Neural crest cell (in vitro differentiated cells): ENCODE measurements around the gene NPHP3. TPM values are rescaled to one million over a fixed set of nuclear protein-coding genes. Genes with fewer than 3 reads are reported as not detected.

Source experiments
- DNase-seq: peaks from one replicate; pipeline ENCODE4 v3.0.0; 2021; ENCODE audit warnings: low read depth, mixed read lengths, low spot score
- H3K27ac Mint-ChIP-seq: one replicate; pipeline ENCODE4 v1.8.0; 2021; ENCODE audit warnings: mild to moderate bottlenecking, mixed read lengths; ENCODE audit not compliant: unreplicated experiment
- H3K27me3 Mint-ChIP-seq: 2 replicates; pipeline ENCODE4 v1.8.0; 2021; ENCODE audit warnings: low read depth, mild to moderate bottlenecking, mixed read lengths
- H3K36me3 Mint-ChIP-seq: 2 replicates; pipeline ENCODE4 v1.8.0; 2021; ENCODE audit warnings: low read depth, mild to moderate bottlenecking, mixed read lengths
- H3K4me1 Mint-ChIP-seq: 2 replicates; pipeline ENCODE4 v1.8.0; 2021; ENCODE audit warnings: mixed read lengths
- H3K4me3 Mint-ChIP-seq: one replicate; pipeline ENCODE4 v1.8.0; 2021; ENCODE audit warnings: mild to moderate bottlenecking, mixed read lengths
- H3K9me3 Mint-ChIP-seq: 2 replicates; pipeline ENCODE4 v1.8.0; 2021; ENCODE audit warnings: mixed read lengths
- CTCF ChIP-seq: fragments of 200-600 bp; sonication (generic); conservative IDR thresholded peaks from 2 replicates; pipeline ENCODE4 v1.5.0; 2021; ENCODE audit warnings: antibody characterized with exemption, mild to moderate bottlenecking
- long read RNA-seq: library from polyadenylated mRNA; unstranded; transcript quantifications from one replicate; pipeline ENCODE4 v2.0.0, GENCODE V29; 2020
- total RNA-seq: library from RNA; stranded (reverse); gene quantifications from 2 replicates; pipeline ENCODE4 v1.2.1, GENCODE V29; 2021

NPHP3 gene, protein sequence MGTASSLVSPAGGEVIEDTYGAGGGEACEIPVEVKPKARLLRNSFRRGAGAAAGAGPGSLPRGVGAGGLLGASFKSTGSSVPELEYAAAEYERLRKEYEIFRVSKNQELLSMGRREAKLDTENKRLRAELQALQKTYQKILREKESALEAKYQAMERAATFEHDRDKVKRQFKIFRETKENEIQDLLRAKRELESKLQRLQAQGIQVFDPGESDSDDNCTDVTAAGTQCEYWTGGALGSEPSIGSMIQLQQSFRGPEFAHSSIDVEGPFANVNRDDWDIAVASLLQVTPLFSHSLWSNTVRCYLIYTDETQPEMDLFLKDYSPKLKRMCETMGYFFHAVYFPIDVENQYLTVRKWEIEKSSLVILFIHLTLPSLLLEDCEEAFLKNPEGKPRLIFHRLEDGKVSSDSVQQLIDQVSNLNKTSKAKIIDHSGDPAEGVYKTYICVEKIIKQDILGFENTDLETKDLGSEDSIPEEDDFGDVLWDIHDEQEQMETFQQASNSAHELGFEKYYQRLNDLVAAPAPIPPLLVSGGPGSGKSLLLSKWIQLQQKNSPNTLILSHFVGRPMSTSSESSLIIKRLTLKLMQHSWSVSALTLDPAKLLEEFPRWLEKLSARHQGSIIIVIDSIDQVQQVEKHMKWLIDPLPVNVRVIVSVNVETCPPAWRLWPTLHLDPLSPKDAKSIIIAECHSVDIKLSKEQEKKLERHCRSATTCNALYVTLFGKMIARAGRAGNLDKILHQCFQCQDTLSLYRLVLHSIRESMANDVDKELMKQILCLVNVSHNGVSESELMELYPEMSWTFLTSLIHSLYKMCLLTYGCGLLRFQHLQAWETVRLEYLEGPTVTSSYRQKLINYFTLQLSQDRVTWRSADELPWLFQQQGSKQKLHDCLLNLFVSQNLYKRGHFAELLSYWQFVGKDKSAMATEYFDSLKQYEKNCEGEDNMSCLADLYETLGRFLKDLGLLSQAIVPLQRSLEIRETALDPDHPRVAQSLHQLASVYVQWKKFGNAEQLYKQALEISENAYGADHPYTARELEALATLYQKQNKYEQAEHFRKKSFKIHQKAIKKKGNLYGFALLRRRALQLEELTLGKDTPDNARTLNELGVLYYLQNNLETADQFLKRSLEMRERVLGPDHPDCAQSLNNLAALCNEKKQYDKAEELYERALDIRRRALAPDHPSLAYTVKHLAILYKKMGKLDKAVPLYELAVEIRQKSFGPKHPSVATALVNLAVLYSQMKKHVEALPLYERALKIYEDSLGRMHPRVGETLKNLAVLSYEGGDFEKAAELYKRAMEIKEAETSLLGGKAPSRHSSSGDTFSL (N-terminal part only)
- total RNA-seq = 18.9 and 22.6 TPM in 2 replicates
- long read RNA-seq, partial matches to known transcripts = 2 of 2 reads
- long read RNA-seq, other reads (novel, unspliced or antisense) = 0 of 2 reads

DNA sequence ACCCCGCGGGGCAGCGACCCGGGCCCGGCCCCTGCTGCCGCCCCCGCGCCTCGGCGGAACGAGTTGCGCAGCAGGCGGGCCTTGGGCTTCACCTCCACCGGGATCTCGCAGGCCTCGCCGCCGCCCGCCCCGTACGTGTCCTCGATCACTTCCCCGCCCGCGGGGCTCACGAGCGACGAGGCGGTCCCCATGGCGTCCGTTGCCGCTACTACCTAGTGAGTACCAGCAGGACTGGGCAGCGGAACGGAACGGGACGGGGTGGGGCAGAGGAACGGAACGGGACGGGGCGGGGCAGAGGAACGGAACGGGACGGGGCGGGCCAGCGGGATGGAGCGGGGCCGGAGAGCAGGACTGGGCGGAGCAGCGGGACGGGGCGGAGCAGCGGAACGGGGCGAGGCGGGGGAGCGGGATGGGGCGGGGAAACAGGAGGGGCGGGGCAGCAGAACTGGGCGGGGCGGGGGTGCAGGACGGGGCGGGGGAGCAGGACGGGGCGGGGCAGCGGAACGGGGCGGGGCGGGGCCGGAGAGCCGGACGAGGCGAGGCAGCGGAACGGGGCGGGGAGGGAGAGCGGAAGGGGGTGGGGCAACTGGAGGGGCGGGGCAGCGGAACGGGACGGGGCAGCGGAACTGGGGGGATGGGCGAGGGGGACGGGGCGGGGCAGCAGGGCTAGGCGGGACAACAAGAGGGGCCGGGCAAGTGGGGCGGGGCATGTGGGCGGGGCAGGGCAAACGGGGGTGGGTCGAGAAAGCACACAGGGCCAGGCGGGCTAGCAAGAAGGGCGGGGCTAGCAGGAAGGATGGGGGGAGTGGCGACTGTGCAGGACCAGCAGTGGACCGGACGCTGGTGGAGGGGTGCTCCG lies at the start of gene NPHP3:
NPHP3 (minus strand) TSS at position 245 of the 859 bp plus-strand sequence; CDS start at position 191, 54 bp downstream.
- Mint-ChIP-seq H3K36me3 (peaks cover 3% of the 10 kb centered on the region), H3K9me3 (no peaks in the 10 kb centered on the region), H3K4me1 (peaks cover 32% of the 10 kb centered on the region), H3K27me3 (no peaks in the 10 kb centered on the region), H3K27ac (peak within 1 kb of the TSS; percentile 96), H3K4me3 (peak within 1 kb of the TSS; percentile 97)
- TF ChIP-seq CTCF = peak; percentile 31
- peak; percentile 85 for DNase-seq

- H3K27ac Mint-ChIP-seq = no peak overlapping the region
- no peak for TF ChIP-seq CTCF
- H3K27me3 Mint-ChIP-seq = no peaks in the 10 kb centered on the region
- H3K4me3 Mint-ChIP-seq = no peak overlapping the region
- H3K4me1 Mint-ChIP-seq = no peaks in the 10 kb centered on the region
- peaks cover 3% of the 10 kb centered on the region for H3K9me3 Mint-ChIP-seq
- DNase-seq = no peak
- H3K36me3 Mint-ChIP-seq = no peaks in the 10 kb centered on the region
Measured at GRCh38 chr3:132758740-132759139, 36.5 kb upstream of the NPHP3 start.

DNA sequence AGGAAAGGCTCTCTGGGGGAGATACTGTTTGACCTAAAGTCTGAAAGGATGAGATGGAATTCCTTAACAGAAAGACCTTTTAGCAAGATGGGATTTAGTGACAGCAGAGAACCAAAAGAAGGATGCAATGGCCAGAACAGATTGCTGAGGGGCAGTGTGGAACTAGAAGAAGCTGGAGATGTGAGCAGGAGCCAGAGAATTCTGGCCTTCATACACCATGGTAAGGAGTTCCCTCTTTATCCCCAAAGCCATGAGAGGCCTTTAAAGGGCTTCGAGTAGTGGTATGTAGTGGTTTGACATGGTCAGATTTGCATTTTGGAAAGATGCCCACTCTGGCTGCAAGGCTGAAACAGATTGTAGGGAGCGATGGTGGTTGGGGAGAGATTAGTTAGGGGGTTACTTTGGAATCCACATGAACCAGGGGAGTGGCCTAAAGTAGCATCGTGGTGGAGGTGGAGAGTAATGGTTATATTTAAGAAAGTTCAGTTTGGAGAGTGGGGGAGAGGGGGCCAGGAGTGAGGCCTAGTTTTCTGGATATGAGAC lies 34.0 kb upstream of the NPHP3 start:
- H3K4me3 Mint-ChIP-seq = no peak overlapping the region
- peak overlapping the region; percentile 2 for H3K27ac Mint-ChIP-seq
- H3K27me3 Mint-ChIP-seq = no peaks in the 10 kb centered on the region
- no peak for TF ChIP-seq CTCF
- H3K4me1 Mint-ChIP-seq = no peaks in the 10 kb centered on the region
- H3K36me3 Mint-ChIP-seq = no peaks in the 10 kb centered on the region
- peaks cover 3% of the 10 kb centered on the region for H3K9me3 Mint-ChIP-seq
- DNase-seq = no peak

- no peaks in the 10 kb centered on the region for H3K27me3 Mint-ChIP-seq
- H3K4me1 Mint-ChIP-seq = no peaks in the 10 kb centered on the region
- H3K36me3 Mint-ChIP-seq = no peaks in the 10 kb centered on the region
- DNase-seq = no peak
- H3K4me3 Mint-ChIP-seq = no peak overlapping the region
- no peaks in the 10 kb centered on the region for H3K9me3 Mint-ChIP-seq
- H3K27ac Mint-ChIP-seq = no peak overlapping the region
- TF ChIP-seq CTCF = no peak
Measured at GRCh38 chr3:132753946-132754345, 31.7 kb upstream of the NPHP3 start.
